Astrocyte of the cerebellum (primary cell): ENCODE measurements around the gene KRT83.
A peak's percentile ranks its signal among the peaks of the same experiment; 100 is the strongest.

ENCODE experiments used
- DNase-seq: peaks from one replicate; pipeline ENCODE4 v3.0.0-alpha.2; 2011; ENCODE audit warnings: low read depth
- H3K4me3 ChIP-seq: 2 replicates; pipeline ENCODE4 v1.5.1; 2011; ENCODE audit warnings: mild to moderate bottlenecking, low read depth, low read length, moderate library complexity
- in situ Hi-C: cut with HindIII; loops from 2 replicates; pipeline ENCODE4 v1.10.0; 2017; ENCODE audit warnings: low sequenced_read_pairs
- TF ChIP-seq, protein P1 (sequence below): IDR thresholded peaks from 2 replicates; pipeline ENCODE4 v1.5.1; 2012; ENCODE audit warnings: low read length, low read depth, moderate library complexity, mild to moderate bottlenecking; ENCODE audit errors: missing control alignments

KRT83 gene

DNA sequence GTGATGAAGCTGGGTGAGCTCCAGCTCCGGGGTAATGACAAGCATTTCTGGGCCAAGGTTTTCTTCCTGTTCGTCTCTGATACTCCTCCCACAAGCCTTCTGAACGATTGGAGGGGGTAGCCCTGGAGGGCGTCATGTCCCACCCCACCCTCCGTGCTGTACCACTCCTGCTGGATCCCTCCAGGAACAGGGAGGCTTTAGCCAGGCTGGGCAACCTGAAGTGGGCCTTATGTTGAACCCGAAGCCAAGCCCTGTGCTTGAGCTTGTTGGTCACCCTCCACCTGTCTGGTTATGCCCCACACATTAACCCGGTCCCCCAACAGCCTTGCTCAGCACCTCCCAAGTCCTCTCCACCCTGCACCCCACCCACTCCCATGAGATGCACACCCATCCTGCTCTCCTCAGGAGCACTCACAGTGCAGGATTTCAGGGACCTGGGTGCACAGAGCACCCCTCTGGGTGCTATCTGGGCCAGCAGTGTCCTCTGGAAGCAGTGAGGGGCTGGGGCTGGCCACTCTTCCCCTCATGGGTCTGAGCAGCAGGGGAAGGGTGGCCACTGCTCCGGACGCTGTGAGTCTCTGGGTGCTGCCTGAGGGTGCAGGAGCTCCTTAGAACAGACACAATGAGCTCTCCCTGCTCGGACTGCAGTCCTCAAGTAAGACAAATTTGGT lies 6.8 kb upstream of the KRT83 start:
- DNase-seq = no peak
- TF ChIP-seq, protein P1, sequence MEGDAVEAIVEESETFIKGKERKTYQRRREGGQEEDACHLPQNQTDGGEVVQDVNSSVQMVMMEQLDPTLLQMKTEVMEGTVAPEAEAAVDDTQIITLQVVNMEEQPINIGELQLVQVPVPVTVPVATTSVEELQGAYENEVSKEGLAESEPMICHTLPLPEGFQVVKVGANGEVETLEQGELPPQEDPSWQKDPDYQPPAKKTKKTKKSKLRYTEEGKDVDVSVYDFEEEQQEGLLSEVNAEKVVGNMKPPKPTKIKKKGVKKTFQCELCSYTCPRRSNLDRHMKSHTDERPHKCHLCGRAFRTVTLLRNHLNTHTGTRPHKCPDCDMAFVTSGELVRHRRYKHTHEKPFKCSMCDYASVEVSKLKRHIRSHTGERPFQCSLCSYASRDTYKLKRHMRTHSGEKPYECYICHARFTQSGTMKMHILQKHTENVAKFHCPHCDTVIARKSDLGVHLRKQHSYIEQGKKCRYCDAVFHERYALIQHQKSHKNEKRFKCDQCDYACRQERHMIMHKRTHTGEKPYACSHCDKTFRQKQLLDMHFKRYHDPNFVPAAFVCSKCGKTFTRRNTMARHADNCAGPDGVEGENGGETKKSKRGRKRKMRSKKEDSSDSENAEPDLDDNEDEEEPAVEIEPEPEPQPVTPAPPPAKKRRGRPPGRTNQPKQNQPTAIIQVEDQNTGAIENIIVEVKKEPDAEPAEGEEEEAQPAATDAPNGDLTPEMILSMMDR = no peak
- H3K4me3 ChIP-seq = no peak overlapping the region
- in situ Hi-C loops = no loop called here

DNA sequence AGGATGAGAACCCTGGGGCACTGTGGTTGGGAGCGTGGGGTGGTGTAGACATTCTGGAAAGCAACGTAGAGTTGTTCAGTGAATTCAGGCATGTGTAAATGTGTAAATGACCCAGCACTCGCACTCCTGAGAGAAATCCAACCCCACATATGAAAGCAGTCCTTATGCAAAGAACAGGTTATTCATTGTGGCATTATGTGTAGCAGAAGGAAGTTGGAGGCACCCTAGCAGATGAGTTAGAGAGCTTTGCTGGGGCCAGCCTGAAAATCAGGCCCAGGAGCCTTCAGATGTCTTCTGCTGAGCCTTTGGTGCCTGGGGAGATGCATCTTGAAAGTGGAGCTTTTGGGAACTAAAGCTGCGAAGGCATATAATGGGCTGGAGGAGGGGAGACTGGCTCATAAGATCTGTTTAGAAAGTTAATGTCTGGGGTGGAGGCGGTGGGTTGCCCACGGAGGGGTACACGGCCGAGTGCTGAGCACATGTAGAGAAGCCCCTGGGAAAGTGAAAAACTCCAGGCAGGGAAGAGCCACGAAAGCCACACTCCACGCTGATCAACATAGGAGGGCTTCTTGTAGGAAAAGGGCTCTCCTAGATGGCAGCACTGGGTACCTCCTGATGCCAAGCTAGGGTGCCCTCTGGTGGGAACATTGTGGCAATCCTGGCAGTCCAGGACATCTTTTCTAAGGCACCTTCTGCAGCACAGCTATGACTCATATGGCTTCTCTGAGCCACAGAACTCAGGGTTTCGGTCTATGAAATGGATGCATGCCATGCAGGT lies 6.0 kb upstream of the KRT83 start:
- DNase-seq = peak; percentile 61
- H3K4me3 ChIP-seq = no peak overlapping the region
- in situ Hi-C loops = no loop called here
- TF ChIP-seq, protein P1 = peak; percentile 82

GRCh38 chr12:52324153-52324444 lies 2.9 kb upstream of the KRT83 start:
- in situ Hi-C loops = no loop called here
- no peak overlapping the region for H3K4me3 ChIP-seq
- DNase-seq = no peak
- TF ChIP-seq, protein P1 = no peak

DNA sequence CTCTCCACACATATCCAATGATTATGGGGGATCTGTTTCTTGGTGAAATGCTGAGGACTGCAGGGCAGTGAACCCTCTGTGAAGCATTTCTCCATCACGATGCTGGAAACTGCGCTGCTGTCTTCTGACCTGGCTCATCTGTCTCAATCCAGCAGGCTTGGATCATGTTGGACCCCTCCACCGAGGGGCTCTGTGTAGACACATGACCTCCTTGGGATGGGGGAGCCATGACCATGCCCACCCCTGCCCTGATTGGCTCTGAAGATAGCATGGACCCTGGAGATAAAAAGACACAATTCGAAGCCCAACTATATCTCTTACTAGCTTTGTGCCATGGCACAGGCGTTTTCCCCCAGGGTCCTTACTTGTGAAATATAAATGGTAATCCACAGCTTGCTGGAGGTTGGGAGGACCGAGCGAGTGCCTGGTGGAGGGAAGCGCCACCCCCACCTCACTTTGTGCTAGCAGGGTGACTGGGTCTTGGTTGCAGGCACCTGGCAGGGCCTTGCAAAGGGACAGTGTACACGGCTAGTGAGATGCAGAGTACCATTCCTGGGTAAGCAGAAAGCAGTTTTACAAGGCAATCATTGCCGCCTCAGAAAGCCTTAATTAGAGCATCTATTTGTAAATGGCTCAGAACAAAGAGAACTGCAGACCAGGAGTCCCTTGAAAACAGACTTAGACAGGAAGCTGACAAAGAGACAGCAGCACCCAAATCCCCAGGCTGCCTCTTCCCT lies 2.4 kb upstream of the KRT83 start:
- in situ Hi-C loops = no loop called here

DNA sequence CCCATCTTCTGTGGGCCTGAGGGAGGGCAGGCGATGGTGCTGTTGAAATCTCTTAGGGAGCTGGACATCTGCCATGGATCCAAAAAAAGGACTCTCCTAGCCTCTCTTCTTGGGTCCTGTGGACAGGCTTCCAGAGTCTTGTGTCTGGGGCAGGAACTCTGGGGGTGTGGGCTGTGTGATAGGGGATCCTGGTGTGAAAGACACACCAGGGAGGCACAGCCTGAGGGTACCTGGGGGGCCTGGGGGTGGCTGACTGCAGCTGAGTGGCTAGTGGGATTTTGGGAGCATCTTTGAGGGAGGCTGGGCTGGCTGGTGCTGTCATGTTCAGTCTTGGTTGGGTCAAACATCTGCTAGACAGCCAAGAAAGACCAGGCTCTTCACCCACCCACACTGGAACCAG lies 1.8 kb upstream of the KRT83 start:
- DNase-seq = no peak
- H3K4me3 ChIP-seq = no peak overlapping the region
- TF ChIP-seq, protein P1 = no peak
- in situ Hi-C loops = no loop called here

More for the DNA sequence above, 2.4 kb upstream of the KRT83 start:
- TF ChIP-seq, protein P1 = no peak
- DNase-seq = no peak
- no peak overlapping the region for H3K4me3 ChIP-seq

DNA sequence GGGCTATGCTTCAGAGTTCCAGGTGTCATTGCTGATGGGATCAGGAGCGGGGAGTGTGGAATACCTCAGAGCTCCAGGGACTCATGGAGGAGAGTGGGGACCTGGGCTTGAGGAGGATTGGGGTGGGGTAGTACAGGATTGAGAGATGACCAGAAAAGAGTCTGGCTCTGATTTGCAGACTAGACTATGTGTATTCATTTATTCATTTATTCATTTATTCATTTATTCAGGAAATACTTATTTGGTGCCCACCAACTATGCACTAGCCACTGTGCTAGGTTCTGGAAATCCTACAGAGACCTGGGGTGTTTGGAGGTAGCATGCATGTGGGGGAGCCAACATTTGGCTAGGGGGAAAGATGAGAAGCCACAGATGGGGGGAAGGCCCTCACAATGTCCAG lies 871 bp upstream of the KRT83 start:
- no peak for DNase-seq
- TF ChIP-seq, protein P1 = no peak
- in situ Hi-C loops = no loop called here
- H3K4me3 ChIP-seq = no peak overlapping the region
